Breast epithelium (tissue), 3 donors: ENCODE results near the gene BIRC5.

Experiments used
- POLR2A ChIP-seq: fragments of 450-650 bp; IDR thresholded peaks from one replicate; pipeline ENCODE4 v1.6.1; 2016; ENCODE audit warnings: antibody characterized with exemption, mild to moderate bottlenecking, moderate library complexity
- POLR2AphosphoS5 ChIP-seq, 3 donors: sonication (generic); formaldehyde crosslinking; IDR thresholded peaks; one replicate each; pipeline ENCODE4 v1.6.1; 2017; ENCODE audit warnings: antibody characterized with exemption in 3 of 3
- TF ChIP-seq, protein P1 (sequence below), 3 donors: fragments of 450-650 bp; IDR thresholded peaks; one replicate each; pipeline ENCODE4 v1.5.1; 2016 to 2017; ENCODE audit warnings: antibody characterized with exemption in 3 of 3, mild to moderate bottlenecking in 3 of 3, moderate library complexity in 3 of 3

DNA sequence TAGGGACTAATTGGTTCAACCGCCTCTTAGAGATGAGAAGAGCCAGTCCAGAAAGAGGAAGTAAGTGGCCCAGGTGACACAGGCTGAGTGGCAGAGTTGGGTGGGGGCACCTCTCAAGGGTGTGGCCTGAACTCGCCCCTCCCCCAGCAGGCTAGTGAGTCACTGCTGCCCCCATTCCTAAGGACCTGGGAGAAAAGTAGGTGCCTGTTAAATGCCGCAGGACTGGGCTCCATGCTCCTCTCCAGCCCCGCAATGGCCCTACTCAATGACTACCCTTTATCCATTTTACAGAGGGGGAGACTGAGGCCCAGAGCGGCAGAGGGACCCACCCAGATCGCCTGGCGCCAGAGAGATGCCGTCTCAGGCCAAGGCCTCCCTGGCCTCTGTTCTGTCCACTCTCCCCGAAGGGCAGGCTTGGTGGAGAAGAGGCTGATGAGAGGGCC lies 25.5 kb downstream of the BIRC5 start:
- TF ChIP-seq, protein P1, sequence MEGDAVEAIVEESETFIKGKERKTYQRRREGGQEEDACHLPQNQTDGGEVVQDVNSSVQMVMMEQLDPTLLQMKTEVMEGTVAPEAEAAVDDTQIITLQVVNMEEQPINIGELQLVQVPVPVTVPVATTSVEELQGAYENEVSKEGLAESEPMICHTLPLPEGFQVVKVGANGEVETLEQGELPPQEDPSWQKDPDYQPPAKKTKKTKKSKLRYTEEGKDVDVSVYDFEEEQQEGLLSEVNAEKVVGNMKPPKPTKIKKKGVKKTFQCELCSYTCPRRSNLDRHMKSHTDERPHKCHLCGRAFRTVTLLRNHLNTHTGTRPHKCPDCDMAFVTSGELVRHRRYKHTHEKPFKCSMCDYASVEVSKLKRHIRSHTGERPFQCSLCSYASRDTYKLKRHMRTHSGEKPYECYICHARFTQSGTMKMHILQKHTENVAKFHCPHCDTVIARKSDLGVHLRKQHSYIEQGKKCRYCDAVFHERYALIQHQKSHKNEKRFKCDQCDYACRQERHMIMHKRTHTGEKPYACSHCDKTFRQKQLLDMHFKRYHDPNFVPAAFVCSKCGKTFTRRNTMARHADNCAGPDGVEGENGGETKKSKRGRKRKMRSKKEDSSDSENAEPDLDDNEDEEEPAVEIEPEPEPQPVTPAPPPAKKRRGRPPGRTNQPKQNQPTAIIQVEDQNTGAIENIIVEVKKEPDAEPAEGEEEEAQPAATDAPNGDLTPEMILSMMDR (IDR thresholded peaks at IDR 0.05): no peak
- no peak for TF ChIP-seq POLR2AphosphoS5 (IDR thresholded peaks at IDR 0.05)
- TF ChIP-seq POLR2A: no peak
